PC-3 (cell line): ENCODE data around the gene ILKAP. TPM values are rescaled to one million over a fixed set of nuclear protein-coding genes. Genes with fewer than 3 reads are reported as not detected.

Source experiments
- ATAC-seq: fragments of 200-7000 bp; cut with Tn5 transposase; 2 replicates; pipeline ENCODE4 v1.9.1; 2020; ENCODE audit warnings: mild to moderate bottlenecking, moderate library complexity
- BruUV-seq: library from RNA; stranded (reverse); fragments of 400-500 nt; replicated peaks from 2 replicates; lab custom pipeline; 2021; lab: Mats Ljungman, UMichigan
- CTCF ChIA-PET: fragments of 300-600 bp; sonication (Branson Sonifier 250); formaldehyde crosslinking; loops from one replicate; lab custom pipeline; 2022; ENCODE audit warnings: antibody characterized with exemption; lab: Charles Lee
- POLR2A ChIA-PET: fragments of 300-600 bp; sonication (Branson Sonifier 250); formaldehyde crosslinking; loops from one replicate; lab custom pipeline; 2022; ENCODE audit warnings: antibody characterized with exemption; ENCODE audit not compliant: unreplicated experiment; lab: Charles Lee
- DNase-seq: peaks from one replicate; pipeline ENCODE4 v3.0.0-alpha.2; 2015
- H2AFZ ChIP-seq: fragments of 300-600 bp; sonication (generic); 2 replicates; pipeline ENCODE4 v1.6.0; 2016; ENCODE audit warnings: antibody characterized with exemption, low read length
- H3F3A ChIP-seq: fragments of 300-600 bp; sonication (generic); one replicate; pipeline ENCODE4 v1.6.0; 2017; ENCODE audit warnings: antibody characterized with exemption, low read length, control low read depth, mild to moderate bottlenecking; ENCODE audit not compliant: unreplicated experiment
- H3K27ac ChIP-seq: fragments of 300-600 bp; sonication (generic); 2 replicates; pipeline ENCODE4 v1.5.1; 2016; ENCODE audit warnings: mild to moderate bottlenecking, low read length
- H3K27me3 ChIP-seq: fragments of 300-600 bp; sonication (generic); 2 replicates; pipeline ENCODE4 v1.6.1; 2016; ENCODE audit warnings: low read length, mixed read lengths
- H3K36me3 ChIP-seq: fragments of 300-600 bp; sonication (generic); 2 replicates; pipeline ENCODE4 v1.6.1; 2016; ENCODE audit warnings: low read depth, mixed run types, low read length, mixed read lengths
- H3K4me1 ChIP-seq: fragments of 300-600 bp; sonication (generic); 2 replicates; pipeline ENCODE4 v1.5.1; 2016; ENCODE audit warnings: low read length; ENCODE audit not compliant: insufficient read depth
- H3K4me2 ChIP-seq: fragments of 300-600 bp; sonication (generic); 2 replicates; pipeline ENCODE4 v1.6.0; 2016; ENCODE audit warnings: low read length
- H3K4me3 ChIP-seq: fragments of 300-600 bp; sonication (generic); 2 replicates; pipeline ENCODE4 v1.5.1; 2016; ENCODE audit warnings: mild to moderate bottlenecking, low read length, mixed read lengths
- H3K79me2 ChIP-seq: fragments of 300-600 bp; sonication (generic); 2 replicates; pipeline ENCODE4 v1.6.1; 2017; ENCODE audit warnings: low read length, mixed read lengths
- H3K9ac ChIP-seq: fragments of 300-600 bp; sonication (generic); 2 replicates; pipeline ENCODE4 v1.6.0; 2016; ENCODE audit warnings: mild to moderate bottlenecking, low read length
- H3K9me2 ChIP-seq: fragments of 300-600 bp; sonication (generic); replicated peaks from 2 replicates; pipeline ENCODE4 v1.6.1; 2016; ENCODE audit warnings: mixed run types, low read length, mixed read lengths
- H3K9me3 ChIP-seq: fragments of 300-600 bp; sonication (generic); 2 replicates; pipeline ENCODE4 v1.6.1; 2016; ENCODE audit warnings: low read length, mixed read lengths
- H4K20me1 ChIP-seq: fragments of 300-600 bp; sonication (generic); 2 replicates; pipeline ENCODE4 v1.6.1; 2016; ENCODE audit warnings: low read length, mixed read lengths
- CTCF ChIP-seq: fragments of 300-600 bp; sonication (generic); conservative IDR thresholded peaks from 2 replicates; pipeline ENCODE4 v1.5.1; 2017; ENCODE audit warnings: antibody characterized with exemption, low read depth, mild to moderate bottlenecking, low read length
- EZH2 ChIP-seq: fragments of 300-600 bp; sonication (generic); IDR thresholded peaks from one replicate; pipeline ENCODE4 v1.6.1; 2017; ENCODE audit warnings: antibody characterized with exemption, mild to moderate bottlenecking, low read length; ENCODE audit not compliant: unreplicated experiment
- EZH2phosphoT487 ChIP-seq: fragments of 300-600 bp; sonication (generic); IDR thresholded peaks from 2 replicates; pipeline ENCODE4 v1.6.1; 2018; ENCODE audit warnings: mild to moderate bottlenecking, antibody characterized with exemption, low read length, borderline replicate concordance
- intact Hi-C: fragments of 100-400 bp; cut with micrococcal nuclease; formaldehyde crosslinking; loops from 2 replicates; pipeline ENCODE4 v1.9.0; 2023
- total RNA-seq: library from RNA; depleted of rRNA; stranded (reverse); fragments of >200 nt; gene quantifications from 2 replicates; pipeline ENCODE4 v1.2.3, GENCODE V29; 2014

The ILKAP gene
- total RNA-seq, 1 experiment from 2014 or later = 30.7 TPM

- no peak overlapping the region for H3K4me3 ChIP-seq
- no peak for TF ChIP-seq CTCF
- no peak for TF ChIP-seq EZH2phosphoT487
- no peak for TF ChIP-seq EZH2
- DNase-seq (no peak), ATAC-seq (no peak)
- no peak overlapping the region for H3K9ac ChIP-seq
- ChIA-PET POLR2A (no interaction called here), CTCF (interaction anchor here (0.7 kb wide), 1 partner anchor 10 kb away, joined by 3 read pairs; no protein-coding TSS in a partner anchor)
- H3K4me1 ChIP-seq = peaks cover 21% of the 10 kb centered on the region
- H2AFZ ChIP-seq = no peak overlapping the region
- H3K27ac ChIP-seq = no peak overlapping the region
- intact Hi-C loops = no loop called here
- no peaks in the 10 kb centered on the region for H3K9me3 ChIP-seq
- H4K20me1 ChIP-seq = no peaks in the 10 kb centered on the region
- no peaks in the 10 kb centered on the region for H3K36me3 ChIP-seq
- no peaks in the 10 kb centered on the region for H3K27me3 ChIP-seq
- no peaks in the 10 kb centered on the region for H3K79me2 ChIP-seq
- H3K4me2 ChIP-seq = no peak overlapping the region
- no peaks in the 10 kb centered on the region for H3F3A ChIP-seq
- no peaks in the 10 kb centered on the region for H3K9me2 ChIP-seq
- no TSS peak for BruUV-seq
Observed at GRCh38 chr2:238146884-238147544, 56.5 kb downstream of the ILKAP start.

GRCh38 chr2:238145851-238146250, 57.6 kb downstream of the ILKAP start:
- Histone ChIP-seq H3K27me3 (no peaks in the 10 kb centered on the region), H3K27ac (no peak overlapping the region), H3K4me2 (no peak overlapping the region), H4K20me1 (no peaks in the 10 kb centered on the region), H3K79me2 (no peaks in the 10 kb centered on the region), H2AFZ (no peak overlapping the region), H3K9me3 (no peaks in the 10 kb centered on the region), H3K36me3 (no peaks in the 10 kb centered on the region), H3K4me1 (peaks cover 30% of the 10 kb centered on the region), H3K4me3 (no peak overlapping the region), H3F3A (no peaks in the 10 kb centered on the region), H3K9ac (no peak overlapping the region), H3K9me2 (no peaks in the 10 kb centered on the region)
- intact Hi-C loops = no loop called here
- ATAC-seq (no peak), DNase-seq (peak; percentile 28)
- no TSS peak for BruUV-seq
- ChIA-PET CTCF (interaction anchor here (0.6 kb wide), 1 partner anchor 949 kb away, joined by 4 read pairs; no protein-coding TSS in a partner anchor), POLR2A (no interaction called here)
- no peak for TF ChIP-seq EZH2phosphoT487
- TF ChIP-seq CTCF = no peak
- no peak for TF ChIP-seq EZH2

- H3K9me2 ChIP-seq = no peaks in the 10 kb centered on the region
- no peak for DNase-seq
- intact Hi-C loops = no loop called here
- no peaks in the 10 kb centered on the region for H3K79me2 ChIP-seq
- no peak overlapping the region for H3K4me2 ChIP-seq
- ChIA-PET POLR2A (no interaction called here), CTCF (no interaction called here)
- H3K4me1 ChIP-seq = peaks cover 30% of the 10 kb centered on the region
- no peaks in the 10 kb centered on the region for H3F3A ChIP-seq
- no peaks in the 10 kb centered on the region for H4K20me1 ChIP-seq
- H3K27me3 ChIP-seq = no peaks in the 10 kb centered on the region
- H3K4me3 ChIP-seq = no peak overlapping the region
- no peak for TF ChIP-seq EZH2phosphoT487
- no peak for TF ChIP-seq EZH2
- no peak for TF ChIP-seq CTCF
- H2AFZ ChIP-seq = no peak overlapping the region
- no peak overlapping the region for H3K27ac ChIP-seq
- BruUV-seq = no TSS peak
- no peaks in the 10 kb centered on the region for H3K9me3 ChIP-seq
- H3K36me3 ChIP-seq = no peaks in the 10 kb centered on the region
- ATAC-seq = no peak
- H3K9ac ChIP-seq = no peak overlapping the region
Observed at GRCh38 chr2:238145046-238145445, 58.4 kb downstream of the ILKAP start.
